Measurements from ENCODE around the gene SEPSECS.

Gene SEPSECS

DNA sequence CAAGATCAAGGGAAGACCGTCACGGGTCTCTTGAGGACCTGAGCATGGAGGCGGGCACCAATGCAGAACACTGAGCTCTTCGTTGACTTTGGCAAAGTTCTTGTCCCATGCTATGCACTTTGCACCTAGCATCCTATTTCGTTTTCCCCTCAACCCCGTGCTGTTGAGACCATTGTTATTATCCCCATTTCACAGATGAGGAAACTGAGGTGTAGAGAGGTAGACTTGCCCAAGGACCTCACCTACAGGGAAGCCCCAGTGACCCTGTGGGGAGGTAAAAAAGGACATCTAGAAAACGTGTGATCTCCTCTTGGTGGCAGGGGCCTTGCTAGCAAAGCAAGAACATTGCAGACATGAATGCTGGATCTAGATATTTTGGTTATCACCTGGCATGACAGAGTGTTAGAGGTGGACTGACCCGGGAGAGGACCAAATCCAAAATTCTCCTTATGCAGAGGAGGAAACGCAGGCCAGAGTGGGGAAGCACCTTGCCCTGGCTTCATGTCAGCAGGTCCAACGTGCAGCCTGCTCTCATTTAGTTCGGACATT lies 48.5 kb downstream of the SEPSECS start:
- Histone ChIP-seq H3K36me3 (ENCODE audit: control insufficient read depth, insufficient read depth, low read length) (no peaks in the 10 kb centered on the region), H2BK120ac (ENCODE audit: low read depth, low read length) (no peak overlapping the region), H4K8ac (ENCODE audit: low read depth, low read length) (no peak overlapping the region), H3K79me1 (ENCODE audit: low read length) (no peaks in the 10 kb centered on the region), H3K18ac (ENCODE audit: low read length) (no peak overlapping the region), H3K4ac (ENCODE audit: low read depth, low read length) (no peak overlapping the region), H3K4me2 (ENCODE audit: low read length) (no peak overlapping the region), H2BK15ac (replicated peaks; ENCODE audit: low read depth) (no peak overlapping the region), H3K56ac (ENCODE audit: low read length) (no peak overlapping the region), H3K27me3 (ENCODE audit: insufficient read depth, low read length, poor library complexity) (no peaks in the 10 kb centered on the region), H3K23ac (ENCODE audit: low read length) (no peak overlapping the region), H3K9ac (ENCODE audit: low read length) (no peak overlapping the region), H4K5ac (ENCODE audit: low read length) (no peak overlapping the region), H3K4me1 (ENCODE audit: control insufficient read depth, low read depth, low read length) (no peaks in the 10 kb centered on the region), H2AK5ac (ENCODE audit: low read length) (no peak overlapping the region), H3K27ac (ENCODE audit: low read depth, low read length) (no peak overlapping the region), H2BK5ac (ENCODE audit: low read length) (no peak overlapping the region), H3K4me3 (ENCODE audit: low read length) (no peak overlapping the region), H3K79me2 (ENCODE audit: control insufficient read depth, insufficient read depth, low read length) (no peaks in the 10 kb centered on the region)
- no peak for DNase-seq
- no CpG with 5 or more reads among the region's 11 CpGs for WGBS (ENCODE audit: extremely low coverage, insufficient coverage, low lambda C conversion rate)

DNA sequence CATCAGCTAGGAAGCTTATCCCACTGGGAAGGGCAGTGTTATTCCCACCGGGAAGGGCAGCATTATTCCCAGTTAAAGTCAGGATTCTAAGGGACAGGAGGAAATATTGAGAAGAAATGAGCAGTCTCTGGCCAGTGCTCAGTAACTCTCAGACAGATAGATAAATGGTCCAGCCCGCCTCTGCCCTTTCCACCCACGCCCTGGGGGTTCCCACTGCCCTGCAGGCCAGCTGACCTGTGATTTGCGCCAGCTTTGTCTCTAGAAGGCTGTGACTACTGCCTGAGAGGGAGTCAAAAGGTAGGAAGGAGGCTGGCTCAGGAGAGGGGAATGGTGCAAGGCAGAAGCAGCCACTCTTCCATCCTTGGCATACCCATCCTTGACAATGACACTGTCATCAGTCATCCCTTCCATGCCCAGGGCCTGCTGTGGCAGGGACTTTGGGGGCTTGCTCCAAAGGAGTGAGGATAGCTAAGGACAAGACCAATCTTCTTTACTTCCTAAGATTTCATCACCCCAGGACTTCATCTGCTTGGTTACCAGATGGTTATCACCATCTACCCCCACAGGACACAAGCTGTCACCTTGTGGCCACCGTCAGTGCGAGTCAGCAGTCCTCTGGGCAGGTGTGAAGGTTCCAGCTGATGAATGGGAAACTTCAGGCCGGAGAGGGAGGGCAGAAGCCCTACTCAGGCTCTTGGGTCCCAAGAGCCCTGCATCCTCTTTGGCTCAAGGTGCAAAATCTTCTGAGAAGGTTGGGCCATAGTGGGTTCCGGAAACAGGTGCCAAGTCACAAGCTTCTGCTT lies 49.5 kb downstream of the SEPSECS start:
- Histone ChIP-seq H3K36me3 (ENCODE audit: control insufficient read depth, insufficient read depth, low read length) (no peaks in the 10 kb centered on the region), H3K4me2 (ENCODE audit: low read length) (no peak overlapping the region), H2BK5ac (ENCODE audit: low read length) (no peak overlapping the region), H3K27ac (ENCODE audit: low read depth, low read length) (no peak overlapping the region), H3K23ac (ENCODE audit: low read length) (no peak overlapping the region), H2AK5ac (ENCODE audit: low read length) (no peak overlapping the region), H4K8ac (ENCODE audit: low read depth, low read length) (no peak overlapping the region), H3K4me1 (ENCODE audit: control insufficient read depth, low read depth, low read length) (no peaks in the 10 kb centered on the region), H4K5ac (ENCODE audit: low read length) (no peak overlapping the region), H3K79me2 (ENCODE audit: control insufficient read depth, insufficient read depth, low read length) (no peaks in the 10 kb centered on the region), H2BK120ac (ENCODE audit: low read depth, low read length) (no peak overlapping the region), H2BK15ac (replicated peaks; ENCODE audit: low read depth) (no peak overlapping the region), H3K79me1 (ENCODE audit: low read length) (no peaks in the 10 kb centered on the region), H3K9ac (ENCODE audit: low read length) (no peak overlapping the region), H3K56ac (ENCODE audit: low read length) (no peak overlapping the region), H3K4me3 (ENCODE audit: low read length) (no peak overlapping the region), H3K4ac (ENCODE audit: low read depth, low read length) (no peak overlapping the region), H3K18ac (ENCODE audit: low read length) (no peak overlapping the region), H3K27me3 (ENCODE audit: insufficient read depth, low read length, poor library complexity) (no peaks in the 10 kb centered on the region)
- peak; percentile 54 for DNase-seq
- no CpG with 5 or more reads among the region's 8 CpGs for WGBS (ENCODE audit: extremely low coverage, insufficient coverage, low lambda C conversion rate)

DNA sequence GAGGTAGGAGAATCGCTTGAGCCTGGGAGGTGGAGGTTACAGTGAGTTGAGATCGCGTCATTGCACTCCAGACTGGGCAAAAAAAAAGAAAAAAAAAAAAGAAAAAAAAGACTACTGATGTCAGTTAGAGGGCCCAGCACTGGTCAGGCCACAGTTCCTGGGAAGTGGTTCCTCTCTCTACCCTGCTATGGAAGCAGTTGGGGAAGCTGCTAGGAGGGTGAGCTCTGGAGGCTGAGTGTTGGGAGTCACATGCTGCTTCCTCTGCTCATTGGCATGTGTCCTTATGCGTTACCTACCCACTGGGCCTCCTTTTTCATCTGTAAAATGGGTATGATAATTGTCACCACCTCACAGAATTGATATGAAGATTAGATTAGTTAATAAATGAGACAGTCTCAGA lies 50.7 kb downstream of the SEPSECS start:
- Histone ChIP-seq H3K36me3 (ENCODE audit: control insufficient read depth, insufficient read depth, low read length) (no peaks in the 10 kb centered on the region), H4K8ac (ENCODE audit: low read depth, low read length) (no peak overlapping the region), H3K4me3 (ENCODE audit: low read length) (no peak overlapping the region), H2BK15ac (replicated peaks; ENCODE audit: low read depth) (no peak overlapping the region), H3K27me3 (ENCODE audit: insufficient read depth, low read length, poor library complexity) (no peaks in the 10 kb centered on the region), H3K4me1 (ENCODE audit: control insufficient read depth, low read depth, low read length) (no peaks in the 10 kb centered on the region), H3K9ac (ENCODE audit: low read length) (no peak overlapping the region), H3K79me2 (ENCODE audit: control insufficient read depth, insufficient read depth, low read length) (no peaks in the 10 kb centered on the region), H3K27ac (ENCODE audit: low read depth, low read length) (no peak overlapping the region), H2BK120ac (ENCODE audit: low read depth, low read length) (no peak overlapping the region), H3K18ac (ENCODE audit: low read length) (no peak overlapping the region), H4K5ac (ENCODE audit: low read length) (no peak overlapping the region), H3K79me1 (ENCODE audit: low read length) (no peaks in the 10 kb centered on the region), H3K56ac (ENCODE audit: low read length) (no peak overlapping the region), H2AK5ac (ENCODE audit: low read length) (no peak overlapping the region), H3K23ac (ENCODE audit: low read length) (no peak overlapping the region), H3K4ac (ENCODE audit: low read depth, low read length) (peak overlapping the region; percentile 20), H3K4me2 (ENCODE audit: low read length) (no peak overlapping the region), H2BK5ac (ENCODE audit: low read length) (no peak overlapping the region)
- no CpG with 5 or more reads among the region's 4 CpGs for WGBS (ENCODE audit: extremely low coverage, insufficient coverage, low lambda C conversion rate)
- no peak for DNase-seq

DNA sequence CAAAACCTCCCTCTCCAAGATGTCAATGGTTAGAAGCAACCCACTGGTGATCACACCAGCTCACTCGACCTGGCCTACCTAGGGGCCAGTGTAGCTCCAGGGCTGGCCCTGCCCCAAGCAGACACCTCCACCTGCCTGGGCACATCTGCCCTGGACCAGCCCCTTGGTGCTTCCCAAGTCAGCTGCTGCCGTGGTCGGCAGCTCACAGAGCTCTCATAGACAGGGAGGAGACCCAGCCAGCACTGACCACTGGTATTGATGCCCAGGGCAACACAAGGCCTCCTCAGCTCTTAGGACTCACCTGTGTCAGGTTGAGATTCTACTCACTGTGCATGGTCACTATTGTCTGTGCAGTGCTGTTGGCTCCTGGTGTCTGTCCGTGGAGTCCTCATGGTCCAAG lies 51.7 kb downstream of the SEPSECS start:
- Histone ChIP-seq H2BK120ac (ENCODE audit: low read depth, low read length) (no peak overlapping the region), H3K9ac (ENCODE audit: low read length) (no peak overlapping the region), H4K5ac (ENCODE audit: low read length) (no peak overlapping the region), H3K56ac (ENCODE audit: low read length) (no peak overlapping the region), H2BK15ac (replicated peaks; ENCODE audit: low read depth) (no peak overlapping the region), H3K4me1 (ENCODE audit: control insufficient read depth, low read depth, low read length) (no peaks in the 10 kb centered on the region), H3K79me2 (ENCODE audit: control insufficient read depth, insufficient read depth, low read length) (no peaks in the 10 kb centered on the region), H3K4me2 (ENCODE audit: low read length) (no peak overlapping the region), H2BK5ac (ENCODE audit: low read length) (no peak overlapping the region), H3K27me3 (ENCODE audit: insufficient read depth, low read length, poor library complexity) (no peaks in the 10 kb centered on the region), H3K36me3 (ENCODE audit: control insufficient read depth, insufficient read depth, low read length) (no peaks in the 10 kb centered on the region), H3K79me1 (ENCODE audit: low read length) (no peaks in the 10 kb centered on the region), H3K4ac (ENCODE audit: low read depth, low read length) (no peak overlapping the region), H3K23ac (ENCODE audit: low read length) (no peak overlapping the region), H3K27ac (ENCODE audit: low read depth, low read length) (no peak overlapping the region), H2AK5ac (ENCODE audit: low read length) (no peak overlapping the region), H3K4me3 (ENCODE audit: low read length) (no peak overlapping the region), H3K18ac (ENCODE audit: low read length) (no peak overlapping the region), H4K8ac (ENCODE audit: low read depth, low read length) (no peak overlapping the region)
- no CpG with 5 or more reads among the region's 4 CpGs for WGBS (ENCODE audit: extremely low coverage, insufficient coverage, low lambda C conversion rate)
- DNase-seq = no peak

DNA sequence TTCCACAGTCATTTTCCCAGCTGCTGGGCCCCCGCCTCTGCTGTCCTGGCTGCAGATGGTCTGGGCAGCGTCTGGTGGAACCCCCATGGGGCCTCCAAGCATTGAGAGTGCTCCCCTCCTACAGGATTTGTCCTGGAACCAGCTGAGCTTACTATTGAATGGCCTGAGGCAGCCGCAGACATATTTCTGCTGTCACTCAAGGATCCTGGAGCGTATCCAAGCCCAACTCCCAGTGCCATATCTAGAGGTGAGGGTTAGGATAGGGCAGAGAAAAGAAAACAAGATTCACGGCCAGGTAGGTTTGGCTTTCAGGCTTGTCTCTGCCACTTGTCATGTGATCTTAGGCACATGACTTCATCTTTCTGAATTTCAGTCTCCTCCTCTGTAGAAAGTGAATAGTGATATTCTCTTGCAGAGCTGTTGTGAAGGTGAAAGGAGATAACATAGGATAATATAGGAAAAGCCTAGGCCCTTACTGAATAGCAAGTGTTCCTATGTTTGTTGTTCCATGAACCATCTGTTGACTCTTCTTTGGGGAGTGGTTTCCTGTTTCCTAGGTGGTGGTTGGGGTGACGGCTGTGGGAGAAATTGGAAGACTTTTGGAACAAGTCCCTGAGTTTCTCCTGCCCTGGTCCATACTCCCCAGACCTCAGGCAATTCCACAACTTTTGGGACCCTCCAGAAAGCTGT lies 52.3 kb downstream of the SEPSECS start:
- Histone ChIP-seq H3K4me1 (ENCODE audit: control insufficient read depth, low read depth, low read length) (no peaks in the 10 kb centered on the region), H4K8ac (ENCODE audit: low read depth, low read length) (no peak overlapping the region), H3K56ac (ENCODE audit: low read length) (no peak overlapping the region), H3K79me2 (ENCODE audit: control insufficient read depth, insufficient read depth, low read length) (no peaks in the 10 kb centered on the region), H3K27ac (ENCODE audit: low read depth, low read length) (no peak overlapping the region), H3K23ac (ENCODE audit: low read length) (no peak overlapping the region), H3K79me1 (ENCODE audit: low read length) (no peaks in the 10 kb centered on the region), H3K18ac (ENCODE audit: low read length) (no peak overlapping the region), H4K5ac (ENCODE audit: low read length) (no peak overlapping the region), H3K36me3 (ENCODE audit: control insufficient read depth, insufficient read depth, low read length) (no peaks in the 10 kb centered on the region), H2BK5ac (ENCODE audit: low read length) (no peak overlapping the region), H3K4me3 (ENCODE audit: low read length) (no peak overlapping the region), H3K4me2 (ENCODE audit: low read length) (no peak overlapping the region), H2AK5ac (ENCODE audit: low read length) (no peak overlapping the region), H2BK15ac (replicated peaks; ENCODE audit: low read depth) (no peak overlapping the region), H3K9ac (ENCODE audit: low read length) (no peak overlapping the region), H2BK120ac (ENCODE audit: low read depth, low read length) (no peak overlapping the region), H3K4ac (ENCODE audit: low read depth, low read length) (no peak overlapping the region), H3K27me3 (ENCODE audit: insufficient read depth, low read length, poor library complexity) (no peaks in the 10 kb centered on the region)
- no CpG with 5 or more reads among the region's 6 CpGs for WGBS (ENCODE audit: extremely low coverage, insufficient coverage, low lambda C conversion rate)
- no peak for DNase-seq
